Liver (tissue), 9 donors: ENCODE results near the gene CACHD1. TPM values are rescaled to one million over a fixed set of nuclear protein-coding genes. Genes with fewer than 3 reads are reported as not detected.

ENCODE experiments used
- DNase-seq: peaks from one replicate; pipeline ENCODE4 v3.0.0-alpha.2; 2017; ENCODE audit warnings: low spot score
- H3K27ac ChIP-seq, 2 donors: one replicate each; pipeline ENCODE4 v1.7.0; 2013; ENCODE audit warnings: inconsistent platforms in 2 of 2, low read length in 2 of 2, control low read depth in 1 of 2, low read depth in 1 of 2, mild to moderate bottlenecking in 1 of 2
- H3K27me3 ChIP-seq, 4 donors: one replicate each; pipeline versions ENCODE4 v1.6.1 to v1.7.0; 2013; ENCODE audit warnings: low read length in 3 of 4, inconsistent platforms in 1 of 4, mild to moderate bottlenecking in 1 of 4, moderate library complexity in 1 of 4; ENCODE audit not compliant: control insufficient read depth in 4 of 4, insufficient read depth in 4 of 4
- H3K36me3 ChIP-seq, 4 donors: one replicate each; pipeline versions ENCODE4 v1.6.1 to v1.7.0; 2013; ENCODE audit warnings: low read length in 3 of 4, mild to moderate bottlenecking in 3 of 4, low read depth in 1 of 4, moderate library complexity in 1 of 4; ENCODE audit not compliant: control insufficient read depth in 4 of 4, insufficient read depth in 3 of 4
- H3K4me1 ChIP-seq, 4 donors: one replicate each; pipeline versions ENCODE4 v1.6.1 to v1.7.0; 2013; ENCODE audit warnings: low read length in 3 of 4, mild to moderate bottlenecking in 3 of 4, moderate library complexity in 1 of 4; ENCODE audit not compliant: control insufficient read depth in 4 of 4, insufficient read depth in 4 of 4
- H3K4me3 ChIP-seq, 3 donors: one replicate each; pipeline versions ENCODE4 v1.6.1 to v1.7.0; 2013; ENCODE audit warnings: low read length in 3 of 3, control low read depth in 1 of 3, low read depth in 1 of 3, mild to moderate bottlenecking in 1 of 3
- H3K9ac ChIP-seq, 2 donors: one replicate each; pipeline ENCODE4 v1.7.0; 2013; ENCODE audit warnings: low read length in 2 of 2, mild to moderate bottlenecking in 2 of 2, moderate library complexity in 2 of 2, control low read depth in 1 of 2, low read depth in 1 of 2
- H3K9me3 ChIP-seq, 4 donors: one replicate each; pipeline versions ENCODE4 v1.6.1 to v1.7.0; 2013; ENCODE audit warnings: low read length in 3 of 4; ENCODE audit not compliant: control insufficient read depth in 4 of 4
- ATF3 ChIP-seq: IDR thresholded peaks from 2 replicates; pipeline ENCODE4 v1.6.1; 2016; ENCODE audit warnings: antibody characterized with exemption
- CTCF ChIP-seq: fragments of 150-350 bp; IDR thresholded peaks from 2 replicates; pipeline ENCODE4 v1.5.1; 2017; ENCODE audit warnings: improper control_type of control experiment, low read depth, low read length; ENCODE audit not compliant: missing input control
- EGR1 ChIP-seq, 2 donors: IDR thresholded peaks; 2 replicates each; pipeline ENCODE4 v1.6.1; 2016 to 2018; ENCODE audit warnings: antibody characterized with exemption in 2 of 2, low read depth in 2 of 2
- FOXA1 ChIP-seq: IDR thresholded peaks from 2 replicates; pipeline ENCODE4 v1.6.1; 2016; ENCODE audit warnings: antibody characterized with exemption
- FOXA2 ChIP-seq: IDR thresholded peaks from 2 replicates; pipeline ENCODE4 v1.6.1; 2016; ENCODE audit warnings: antibody characterized with exemption
- GABPA ChIP-seq, 2 donors: IDR thresholded peaks in 1 of 2; conservative IDR thresholded peaks in 1 of 2; 2 replicates each; pipeline ENCODE4 v1.6.1; 2016; ENCODE audit warnings: antibody characterized with exemption in 2 of 2, mild to moderate bottlenecking in 1 of 2, moderate library complexity in 1 of 2
- HNF4A ChIP-seq, 2 donors: conservative IDR thresholded peaks; 2 replicates each; pipeline ENCODE4 v1.6.1; 2016; ENCODE audit warnings: antibody characterized with exemption in 2 of 2, mild to moderate bottlenecking in 2 of 2
- HNF4G ChIP-seq: IDR thresholded peaks from 2 replicates; pipeline ENCODE4 v1.6.1; 2016; ENCODE audit warnings: antibody characterized with exemption
- JUND ChIP-seq, 2 donors: IDR thresholded peaks; 2 replicates each; pipeline ENCODE4 v1.6.1; 2016; ENCODE audit warnings: antibody characterized with exemption in 2 of 2
- MAX ChIP-seq: IDR thresholded peaks from 2 replicates; pipeline ENCODE4 v1.6.1; 2016; ENCODE audit warnings: antibody characterized with exemption
- NR2F2 ChIP-seq: IDR thresholded peaks from 2 replicates; pipeline ENCODE4 v1.6.1; 2016; ENCODE audit warnings: antibody characterized with exemption
- RAD21 ChIP-seq, 2 donors: IDR thresholded peaks; 2 replicates each; pipeline ENCODE4 v1.6.1; 2016; ENCODE audit warnings: antibody characterized with exemption in 2 of 2, mild to moderate bottlenecking in 2 of 2
- REST ChIP-seq: IDR thresholded peaks from 2 replicates; pipeline ENCODE4 v1.6.1; 2016; ENCODE audit warnings: antibody characterized with exemption, mild to moderate bottlenecking
- RXRA ChIP-seq, 2 donors: IDR thresholded peaks; 2 replicates each; pipeline ENCODE4 v1.6.1; 2017 to 2018; ENCODE audit warnings: antibody characterized with exemption in 2 of 2, mild to moderate bottlenecking in 1 of 2
- SP1 ChIP-seq: IDR thresholded peaks from 2 replicates; pipeline ENCODE4 v1.6.1; 2018; ENCODE audit warnings: antibody characterized with exemption, mild to moderate bottlenecking
- TAF1 ChIP-seq: conservative IDR thresholded peaks from 2 replicates; pipeline ENCODE4 v1.6.1; 2016; ENCODE audit warnings: antibody characterized with exemption, mild to moderate bottlenecking
- YY1 ChIP-seq: IDR thresholded peaks from 2 replicates; pipeline ENCODE4 v1.6.1; 2016; ENCODE audit warnings: antibody characterized with exemption, mild to moderate bottlenecking
- ZBTB33 ChIP-seq: IDR thresholded peaks from 2 replicates; pipeline ENCODE4 v1.6.1; 2016; ENCODE audit warnings: antibody characterized with exemption
- WGBS: extraction: QIAGEN DNeasy Blood & Tissue Kit; methylation state at CpG from one replicate; pipeline ENCODE4 v1.1.7; 2013; 5-methylcytosine and 5-hydroxymethylcytosine counted together
- polyA plus RNA-seq, 2 donors: library from polyadenylated mRNA; stranded (reverse) in 1 of 2; unstranded in 1 of 2; fragments of 200-250 nt in 1 of 2; fragments of >200 nt in 1 of 2; fragmentation: Nextera tagmentation in 1 of 2; extraction: Ambion mirVana in 1 of 2; gene quantifications; one replicate each; pipeline versions ENCODE4 v1.2.1 to v1.2.3, GENCODE V29; 2013 to 2015
- total RNA-seq, 2 donors: library from RNA; depleted of rRNA; stranded (reverse); fragments of >200 nt; gene quantifications; one replicate each; pipeline ENCODE4 v1.2.3, GENCODE V29; 2014
- donor health status: healthy.
- donor health status: healthy.
- donor health status: healthy.
- donor health status: healthy.
- donor health status: healthy.

Gene CACHD1
- total and polyA plus RNA-seq, 4 donors, result 0.68 to 4.2 (median 2.3) TPM

- H3K4me1 ChIP-seq, result peaks cover 2 to 32% (median 22%) of the 10 kb centered on the region in 4 donors
- TF ChIP-seq RXRA (IDR thresholded peaks at IDR 0.05) (peak; percentile 67 to 72), HNF4A (conservative IDR thresholded peaks at IDR 0.05) (peak; percentile 89 to 91), JUND (IDR thresholded peaks at IDR 0.05) (peak in 1 of 2 donors; percentile 61), SP1 (peak; percentile 84), REST (peak; percentile 50), ZBTB33 (peak; percentile 62), GABPA (IDR thresholded peaks at IDR 0.05 in 1 of 2, conservative IDR thresholded peaks at IDR 0.05 in 1 of 2) (no peak), MAX (peak; percentile 77), RAD21 (IDR thresholded peaks at IDR 0.05) (peak; percentile 45 to 46), CTCF (no peak), TAF1 (peak; percentile 26), EGR1 (IDR thresholded peaks at IDR 0.05; ENCODE audit: low read depth in 2 of 2) (peak; percentile 52 to 77), FOXA2 (peak; percentile 80), NR2F2 (no peak), YY1 (peak; percentile 88), HNF4G (peak; percentile 67), FOXA1 (peak; percentile 91), ATF3 (no peak)
- no peaks in the 10 kb centered on the region for H3K36me3 ChIP-seq
- H3K9ac ChIP-seq, result peak overlapping the region in 1 of 2 donors; percentile 1
- WGBS, result 41% methylated on average over 10 of the region's 10 CpGs
- peaks cover 2 to 7% (median 3%) of the 10 kb centered on the region in 4 donors for H3K9me3 ChIP-seq
- no peak for DNase-seq
- H3K4me3 ChIP-seq, result peak overlapping the region in 2 of 3 donors; percentile 24 to 46
- H3K27ac ChIP-seq, result peak overlapping the region; percentile 75 to 80
- no peaks in the 10 kb centered on the region for H3K27me3 ChIP-seq
Observed at GRCh38 chr1:64535938-64536835, 66.3 kb downstream of the CACHD1 start.
